Nephron progenitor cell (in vitro differentiated cells): ENCODE data around the gene CTSV.
A peak's percentile ranks its signal among the peaks of the same experiment; 100 is the strongest.
"Not testable (repeated sequence)": the region's sequence is repeated elsewhere in the genome, so short reads cannot be mapped to it uniquely, and the experiment has no call there.

Experiments used
- DNase-seq: peaks from one replicate; pipeline ENCODE4 v3.0.0; 2021
- H3K27ac Mint-ChIP-seq: 2 replicates; pipeline ENCODE4 v1.8.0; 2021; ENCODE audit warnings: mild to moderate bottlenecking, moderate library complexity, mixed read lengths
- H3K27me3 Mint-ChIP-seq: 2 replicates; pipeline ENCODE4 v1.8.0; 2021; ENCODE audit warnings: mild to moderate bottlenecking, low read depth, mixed read lengths; ENCODE audit not compliant: poor library complexity
- H3K36me3 Mint-ChIP-seq: 2 replicates; pipeline ENCODE4 v1.8.0; 2021; ENCODE audit warnings: low read depth, mixed read lengths
- H3K4me1 Mint-ChIP-seq: 2 replicates; pipeline ENCODE4 v1.8.0; 2021; ENCODE audit warnings: mixed read lengths
- H3K4me3 Mint-ChIP-seq: 2 replicates; pipeline ENCODE4 v1.8.0; 2021; ENCODE audit warnings: mild to moderate bottlenecking, moderate library complexity, mixed read lengths
- H3K9me3 Mint-ChIP-seq: 2 replicates; pipeline ENCODE4 v1.8.0; 2021; ENCODE audit warnings: mild to moderate bottlenecking, moderate library complexity, mixed read lengths
- CTCF ChIP-seq: fragments of 200-600 bp; sonication (generic); IDR thresholded peaks from 2 replicates; pipeline ENCODE4 v1.5.0; 2021; ENCODE audit warnings: antibody characterized with exemption

CTSV gene

GRCh38 chr9:97038611-97039513 lies at the start of gene CTSV:
TSS of gene CTSV (minus strand) at chr9:97039142. CDS start at chr9:97038043, 1,099 bp downstream.
- no peak for TF ChIP-seq CTCF
- Mint-ChIP-seq H3K9me3 (peaks cover 12% of the 10 kb centered on the region), H3K36me3 (peaks cover 18% of the 10 kb centered on the region), H3K27me3 (peaks cover 50% of the 10 kb centered on the region), H3K4me1 (peaks cover 5% of the 10 kb centered on the region), H3K4me3 (peak within 1 kb of the TSS; percentile 88), H3K27ac (peak within 1 kb of the TSS; percentile 60)
- DNase-seq, result peak; percentile 96

- H3K36me3 Mint-ChIP-seq, H3K4me3 Mint-ChIP-seq, H3K27ac Mint-ChIP-seq, DNase-seq, H3K9me3 Mint-ChIP-seq: not testable (repeated sequence)
- H3K27me3 Mint-ChIP-seq, result peaks cover 18% of the 10 kb centered on the region
- peaks cover 14% of the 10 kb centered on the region for H3K4me1 Mint-ChIP-seq
Observed at GRCh38 chr9:97087668-97088215, 48.8 kb upstream of the CTSV start.

- H3K4me1 Mint-ChIP-seq, H3K27ac Mint-ChIP-seq, H3K36me3 Mint-ChIP-seq, DNase-seq, H3K4me3 Mint-ChIP-seq: not testable (repeated sequence)
- Mint-ChIP-seq H3K9me3 (peaks cover 11% of the 10 kb centered on the region), H3K27me3 (peaks cover 23% of the 10 kb centered on the region)
Observed at GRCh38 chr9:97084562-97084991, 45.6 kb upstream of the CTSV start.

- Mint-ChIP-seq H3K4me3 (no peak overlapping the region), H3K9me3 (peaks cover 14% of the 10 kb centered on the region), H3K27ac (no peak overlapping the region)
Observed at GRCh38 chr9:97078362-97078761, 39.4 kb upstream of the CTSV start.

GRCh38 chr9:97077452-97078295 lies 38.7 kb upstream of the CTSV start:
- TF ChIP-seq CTCF, result no peak
- no peak for DNase-seq
- peaks cover 18% of the 10 kb centered on the region for H3K4me1 Mint-ChIP-seq
- H3K4me3 Mint-ChIP-seq, result no peak overlapping the region
- H3K36me3 Mint-ChIP-seq, result no peaks in the 10 kb centered on the region
- no peak overlapping the region for H3K27ac Mint-ChIP-seq
- H3K27me3 Mint-ChIP-seq, result peaks cover 20% of the 10 kb centered on the region
- peaks cover 11% of the 10 kb centered on the region for H3K9me3 Mint-ChIP-seq

More at GRCh38 chr9:97078362-97078761, 39.4 kb upstream of the CTSV start:
- no peak for TF ChIP-seq CTCF
- no peak for DNase-seq
- Mint-ChIP-seq H3K4me1 (peaks cover 18% of the 10 kb centered on the region), H3K27me3 (peaks cover 23% of the 10 kb centered on the region), H3K36me3 (no peaks in the 10 kb centered on the region)

- DNase-seq, H3K27ac Mint-ChIP-seq, H3K4me3 Mint-ChIP-seq, H3K36me3 Mint-ChIP-seq, H3K9me3 Mint-ChIP-seq: not testable (repeated sequence)
- Mint-ChIP-seq H3K4me1 (peaks cover 18% of the 10 kb centered on the region), H3K27me3 (peaks cover 16% of the 10 kb centered on the region)
Observed at GRCh38 chr9:97076731-97077451, 37.9 kb upstream of the CTSV start.
